PC-9 (cell line): ENCODE measurements around the gene COPG1.

Experiments used
- EZH2 ChIP-seq: fragments of 200-600 bp; sonication (generic); IDR thresholded peaks from 2 replicates; pipeline ENCODE4 v1.8.0; 2017; ENCODE audit warnings: antibody characterized with exemption, low read depth
- TF ChIP-seq, protein P1 (sequence below): fragments of 200-600 bp; sonication (generic); conservative IDR thresholded peaks from 2 replicates; pipeline ENCODE4 v1.6.1; 2017; ENCODE audit warnings: mixed run types, antibody characterized with exemption, mild to moderate bottlenecking, moderate library complexity

DNA sequence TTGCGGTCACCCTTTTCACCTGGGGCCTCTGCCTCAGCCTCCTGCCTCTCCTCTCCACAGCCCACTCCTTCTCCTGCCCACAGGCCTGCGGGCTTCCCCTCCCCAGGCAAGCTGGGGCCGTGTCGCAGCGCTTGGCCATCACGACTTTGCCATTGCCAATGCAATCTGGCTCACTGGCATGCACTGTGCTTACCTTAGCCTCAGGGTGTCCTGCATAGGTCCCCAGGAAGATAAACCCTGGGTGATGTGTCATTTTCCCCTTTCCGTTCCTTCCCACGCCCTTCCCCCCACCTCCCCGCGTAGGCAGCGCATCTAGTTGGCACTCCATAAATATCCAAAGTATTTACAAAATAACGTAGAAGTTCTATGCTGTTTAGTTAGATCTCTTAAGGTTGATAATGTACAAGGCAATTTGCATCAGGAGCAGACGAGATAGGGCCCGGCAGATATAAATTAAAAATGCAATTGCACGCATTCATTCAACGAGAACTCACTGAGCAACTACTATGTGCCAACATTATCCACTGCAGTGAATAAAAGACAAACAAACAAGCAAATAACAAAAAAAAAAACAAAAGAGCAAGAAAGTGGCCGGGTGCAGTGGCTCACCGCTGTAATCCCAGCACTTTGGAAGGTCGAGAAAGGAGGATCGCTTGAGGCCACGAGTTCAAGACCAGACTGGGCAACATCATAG, 973 bp upstream of the COPG1 start:
- TF ChIP-seq, protein P1, sequence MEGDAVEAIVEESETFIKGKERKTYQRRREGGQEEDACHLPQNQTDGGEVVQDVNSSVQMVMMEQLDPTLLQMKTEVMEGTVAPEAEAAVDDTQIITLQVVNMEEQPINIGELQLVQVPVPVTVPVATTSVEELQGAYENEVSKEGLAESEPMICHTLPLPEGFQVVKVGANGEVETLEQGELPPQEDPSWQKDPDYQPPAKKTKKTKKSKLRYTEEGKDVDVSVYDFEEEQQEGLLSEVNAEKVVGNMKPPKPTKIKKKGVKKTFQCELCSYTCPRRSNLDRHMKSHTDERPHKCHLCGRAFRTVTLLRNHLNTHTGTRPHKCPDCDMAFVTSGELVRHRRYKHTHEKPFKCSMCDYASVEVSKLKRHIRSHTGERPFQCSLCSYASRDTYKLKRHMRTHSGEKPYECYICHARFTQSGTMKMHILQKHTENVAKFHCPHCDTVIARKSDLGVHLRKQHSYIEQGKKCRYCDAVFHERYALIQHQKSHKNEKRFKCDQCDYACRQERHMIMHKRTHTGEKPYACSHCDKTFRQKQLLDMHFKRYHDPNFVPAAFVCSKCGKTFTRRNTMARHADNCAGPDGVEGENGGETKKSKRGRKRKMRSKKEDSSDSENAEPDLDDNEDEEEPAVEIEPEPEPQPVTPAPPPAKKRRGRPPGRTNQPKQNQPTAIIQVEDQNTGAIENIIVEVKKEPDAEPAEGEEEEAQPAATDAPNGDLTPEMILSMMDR = no peak
- TF ChIP-seq EZH2 = no peak
